OCI-LY1 (cell line): ENCODE data around the gene SLC13A2.

Experiments used
- H2AFZ ChIP-seq: fragments of 200-600 bp; sonication (generic), shearing (Covaris generic); 2 replicates; pipeline ENCODE4 v1.6.0; 2014; ENCODE audit warnings: antibody characterized with exemption, mild to moderate bottlenecking, low read length
- H3F3A ChIP-seq: fragments of 200-600 bp; sonication (generic), shearing (Covaris generic); 2 replicates; pipeline ENCODE4 v1.6.0; 2014; ENCODE audit warnings: mild to moderate bottlenecking, antibody characterized with exemption, low read length, moderate library complexity; ENCODE audit not compliant: insufficient read depth
- H3K27ac ChIP-seq: fragments of 200-600 bp; sonication (generic); 2 replicates; pipeline ENCODE4 v1.5.1; 2014; ENCODE audit warnings: low read length, mixed run types, mild to moderate bottlenecking, low read depth; ENCODE audit not compliant: poor library complexity, severe bottlenecking
- H3K27me3 ChIP-seq: fragments of 200-600 bp; sonication (generic); 2 replicates; pipeline ENCODE4 v1.6.0; 2014; ENCODE audit warnings: antibody characterized with exemption, mild to moderate bottlenecking, low read length, moderate library complexity; ENCODE audit not compliant: insufficient read depth
- H3K36me3 ChIP-seq: fragments of 200-600 bp; sonication (generic); 2 replicates; pipeline ENCODE4 v1.6.1; 2014; ENCODE audit warnings: mild to moderate bottlenecking, antibody characterized with exemption, low read length, moderate library complexity, mixed read lengths; ENCODE audit not compliant: insufficient read depth
- H3K4me1 ChIP-seq: fragments of 200-600 bp; sonication (generic); 2 replicates; pipeline ENCODE4 v1.5.1; 2014; ENCODE audit warnings: mild to moderate bottlenecking, low read length, moderate library complexity; ENCODE audit not compliant: insufficient read depth, severe bottlenecking
- H3K4me2 ChIP-seq: fragments of 200-600 bp; sonication (generic), shearing (Covaris generic); 2 replicates; pipeline ENCODE4 v1.6.1; 2014; ENCODE audit warnings: low read length
- H3K4me3 ChIP-seq: fragments of 200-600 bp; sonication (generic); 2 replicates; pipeline ENCODE4 v1.5.1; 2014; ENCODE audit warnings: low read length, low read depth, mild to moderate bottlenecking, mixed read lengths; ENCODE audit not compliant: poor library complexity, severe bottlenecking
- H3K79me2 ChIP-seq: fragments of 200-600 bp; shearing (Covaris generic); 2 replicates; pipeline ENCODE4 v1.6.1; 2016; ENCODE audit warnings: mixed run types, low read length, mixed read lengths; ENCODE audit not compliant: insufficient read depth
- H3K9ac ChIP-seq: fragments of 200-600 bp; sonication (generic), shearing (Covaris generic); 2 replicates; pipeline ENCODE4 v1.6.1; 2014; ENCODE audit warnings: mild to moderate bottlenecking, low read length, mixed read lengths
- H3K9me2 ChIP-seq: fragments of 200-600 bp; sonication (generic), shearing (Covaris generic); 2 replicates; pipeline ENCODE4 v1.6.1; 2014; ENCODE audit warnings: low read depth, mild to moderate bottlenecking, low read length, mixed read lengths
- H3K9me3 ChIP-seq: fragments of 200-600 bp; shearing (Covaris generic); 2 replicates; pipeline ENCODE4 v1.6.1; 2014; ENCODE audit warnings: low read length, mixed read lengths
- H4K20me1 ChIP-seq: fragments of 200-600 bp; sonication (generic), shearing (Covaris generic); 2 replicates; pipeline ENCODE4 v1.6.0; 2016; ENCODE audit warnings: mild to moderate bottlenecking, low read length; ENCODE audit not compliant: insufficient read depth
- EZH2 ChIP-seq: fragments of 200-600 bp; sonication (generic), shearing (Covaris generic); IDR thresholded peaks from 2 replicates; pipeline ENCODE4 v1.8.0; 2017; ENCODE audit warnings: borderline replicate concordance, mixed run types, mild to moderate bottlenecking, antibody characterized with exemption, low read length, moderate library complexity, mixed read lengths
- TF ChIP-seq, protein P1 (sequence below): fragments of 200-600 bp; sonication (generic), shearing (Covaris generic); IDR thresholded peaks from 2 replicates; pipeline ENCODE4 v1.5.1; 2017; ENCODE audit warnings: mild to moderate bottlenecking, antibody characterized with exemption, low read length, moderate library complexity, mixed read lengths

Gene SLC13A2

DNA sequence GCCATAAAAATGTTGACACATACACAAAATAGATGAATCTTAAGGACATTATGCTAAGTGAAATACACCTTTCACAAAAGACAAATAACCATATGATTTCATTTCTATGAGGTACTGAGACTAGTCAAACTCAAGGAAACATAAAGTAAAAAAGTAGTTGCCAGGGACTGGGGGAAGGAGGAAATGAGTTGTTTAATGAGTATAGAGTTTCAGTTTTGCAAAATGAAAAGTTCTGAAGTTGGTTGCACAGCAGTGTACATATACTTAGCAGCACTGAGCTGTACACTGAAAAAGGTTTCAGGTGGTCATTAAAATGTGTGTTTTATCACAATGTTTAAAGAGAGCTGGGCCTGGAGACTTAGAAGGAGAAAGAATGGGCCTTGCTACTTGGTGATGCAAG is 4.7 kb upstream of the SLC13A2 start:
- Histone ChIP-seq H2AFZ (no peak overlapping the region), H3K4me2 (no peak overlapping the region), H3K4me3 (no peak overlapping the region), H3K9me2 (no peaks in the 10 kb centered on the region), H3K79me2 (no peaks in the 10 kb centered on the region), H4K20me1 (no peaks in the 10 kb centered on the region), H3K9ac (no peak overlapping the region), H3K4me1 (no peaks in the 10 kb centered on the region), H3K27ac (no peak overlapping the region), H3K27me3 (no peaks in the 10 kb centered on the region), H3K36me3 (no peaks in the 10 kb centered on the region), H3F3A (no peaks in the 10 kb centered on the region), H3K9me3 (no peaks in the 10 kb centered on the region)
- TF ChIP-seq, protein P1, sequence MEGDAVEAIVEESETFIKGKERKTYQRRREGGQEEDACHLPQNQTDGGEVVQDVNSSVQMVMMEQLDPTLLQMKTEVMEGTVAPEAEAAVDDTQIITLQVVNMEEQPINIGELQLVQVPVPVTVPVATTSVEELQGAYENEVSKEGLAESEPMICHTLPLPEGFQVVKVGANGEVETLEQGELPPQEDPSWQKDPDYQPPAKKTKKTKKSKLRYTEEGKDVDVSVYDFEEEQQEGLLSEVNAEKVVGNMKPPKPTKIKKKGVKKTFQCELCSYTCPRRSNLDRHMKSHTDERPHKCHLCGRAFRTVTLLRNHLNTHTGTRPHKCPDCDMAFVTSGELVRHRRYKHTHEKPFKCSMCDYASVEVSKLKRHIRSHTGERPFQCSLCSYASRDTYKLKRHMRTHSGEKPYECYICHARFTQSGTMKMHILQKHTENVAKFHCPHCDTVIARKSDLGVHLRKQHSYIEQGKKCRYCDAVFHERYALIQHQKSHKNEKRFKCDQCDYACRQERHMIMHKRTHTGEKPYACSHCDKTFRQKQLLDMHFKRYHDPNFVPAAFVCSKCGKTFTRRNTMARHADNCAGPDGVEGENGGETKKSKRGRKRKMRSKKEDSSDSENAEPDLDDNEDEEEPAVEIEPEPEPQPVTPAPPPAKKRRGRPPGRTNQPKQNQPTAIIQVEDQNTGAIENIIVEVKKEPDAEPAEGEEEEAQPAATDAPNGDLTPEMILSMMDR = no peak
- TF ChIP-seq EZH2 = no peak

- no peaks in the 10 kb centered on the region for H3K36me3 ChIP-seq
- no peak overlapping the region for H2AFZ ChIP-seq
- H3K4me3 ChIP-seq = no peak overlapping the region
- H3F3A ChIP-seq = no peaks in the 10 kb centered on the region
- no peaks in the 10 kb centered on the region for H3K9me3 ChIP-seq
- no peak overlapping the region for H3K27ac ChIP-seq
- H3K79me2 ChIP-seq = no peaks in the 10 kb centered on the region
- no peak overlapping the region for H3K9ac ChIP-seq
- no peaks in the 10 kb centered on the region for H3K4me1 ChIP-seq
- TF ChIP-seq EZH2 = no peak
- TF ChIP-seq, protein P1 = no peak
- H3K9me2 ChIP-seq = no peaks in the 10 kb centered on the region
- no peaks in the 10 kb centered on the region for H4K20me1 ChIP-seq
- no peak overlapping the region for H3K4me2 ChIP-seq
- no peaks in the 10 kb centered on the region for H3K27me3 ChIP-seq
Measured at GRCh38 chr17:28469376-28469775, 4.1 kb upstream of the SLC13A2 start.

DNA sequence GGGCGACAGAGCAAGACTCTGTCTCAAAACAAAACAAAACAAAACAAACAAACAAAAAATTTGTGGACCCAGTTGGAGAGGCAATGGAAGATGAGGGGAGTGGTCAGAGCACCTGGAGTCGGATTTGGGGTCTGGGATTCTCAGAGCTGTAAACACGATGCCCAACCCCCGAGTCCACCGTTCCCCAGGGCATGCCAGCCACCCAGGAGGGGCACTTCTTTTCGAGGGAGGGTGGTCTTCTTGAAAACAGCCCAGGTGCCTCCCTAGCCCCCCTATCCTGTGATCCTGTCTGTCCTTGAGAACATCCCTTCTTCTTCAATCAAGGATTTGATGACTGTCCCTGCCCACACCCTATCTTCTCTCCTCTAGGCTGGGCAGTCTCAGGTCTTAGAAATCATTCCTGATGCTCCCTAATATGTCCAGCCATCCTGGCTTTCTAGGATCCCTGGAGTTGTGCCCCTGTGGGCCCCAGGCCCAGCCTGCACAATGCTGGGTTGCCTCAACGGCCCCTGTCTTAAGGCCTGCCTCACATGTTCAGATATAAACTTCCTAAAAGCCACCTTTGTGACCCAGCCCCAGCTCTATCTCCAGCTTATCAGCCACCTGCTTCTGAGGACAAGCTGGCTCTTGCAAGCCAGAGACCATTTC is 3.1 kb upstream of the SLC13A2 start:
- Histone ChIP-seq H3F3A (no peaks in the 10 kb centered on the region), H3K27ac (no peak overlapping the region), H2AFZ (no peak overlapping the region), H3K9me3 (no peaks in the 10 kb centered on the region), H3K36me3 (no peaks in the 10 kb centered on the region), H3K9me2 (no peaks in the 10 kb centered on the region), H3K4me3 (no peak overlapping the region), H3K4me2 (no peak overlapping the region), H3K9ac (no peak overlapping the region), H4K20me1 (no peaks in the 10 kb centered on the region), H3K79me2 (no peaks in the 10 kb centered on the region), H3K27me3 (no peaks in the 10 kb centered on the region), H3K4me1 (no peaks in the 10 kb centered on the region)
- TF ChIP-seq, protein P1 = no peak
- TF ChIP-seq EZH2 = no peak
